ENCODE data around the gene ELOB. TPM values are rescaled to one million over a fixed set of nuclear protein-coding genes. Genes with fewer than 3 reads are reported as not detected.

Gene ELOB
- total and polyA plus RNA-seq, 2 of the 13 experiments (the other 11 are each of a cell fraction or from before 2014, with no cell fraction given) = 208 to 225 TPM

DNA sequence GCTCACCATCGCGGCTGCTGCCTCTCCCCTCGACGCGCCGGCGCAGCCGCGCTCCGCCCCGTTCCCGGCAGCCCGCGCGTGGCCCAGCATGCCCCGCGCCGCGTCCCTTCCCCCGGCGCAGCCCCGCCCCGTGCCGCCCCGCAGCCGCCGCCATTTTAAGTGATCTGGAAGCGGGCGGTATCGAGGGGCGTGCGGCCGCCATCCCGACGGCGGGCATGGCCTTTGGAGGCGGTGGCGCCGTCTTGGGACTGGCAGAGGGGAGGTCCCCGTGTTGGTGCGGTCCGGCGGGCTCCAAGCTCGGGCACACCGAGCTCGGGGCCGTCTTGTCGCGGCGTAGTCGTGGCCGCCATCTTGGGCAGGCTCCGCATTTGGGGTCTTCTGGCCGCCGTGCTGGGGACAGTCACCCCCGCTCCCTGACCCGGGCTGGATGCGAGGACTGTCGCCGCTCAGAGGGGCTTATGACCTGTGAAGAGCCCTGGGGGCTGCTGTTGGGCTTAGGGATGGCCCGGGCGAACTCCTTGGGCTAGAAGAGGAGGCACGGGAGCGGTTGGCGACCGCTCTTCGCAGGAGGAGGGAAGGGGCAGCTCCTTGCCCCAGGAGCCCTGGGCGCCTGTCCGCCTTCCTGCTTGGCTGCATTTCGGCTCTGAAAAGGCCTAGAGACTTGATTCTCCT is at the start of gene ELOB (continued):
- TF ChIP-seq ZBTB26 (CRISPR knock-in tag; IDR thresholded peaks at IDR 0.05; ENCODE audit: borderline replicate concordance) = no peak
- no peak for TF ChIP-seq ONECUT2 (CRISPR knock-in tag; IDR thresholded peaks at IDR 0.05)
- TF ChIP-seq PHF8 (CRISPR knock-in tag; IDR thresholded peaks at IDR 0.05) = peak; percentile 93
- no peak for TF ChIP-seq ZNF407 (CRISPR knock-in tag; IDR thresholded peaks at IDR 0.05; ENCODE audit: not compliant biosample characterization)
- no peak for TF ChIP-seq LCORL (IDR thresholded peaks at IDR 0.05)
- peak; percentile 58; the same call in 1 of the 2 replicates for TF ChIP-seq LCORL (CRISPR knock-in tag; IDR thresholded peaks at IDR 0.05)
- no peak; the same call in 1 of the 2 replicates for TF ChIP-seq FOXM1 (CRISPR knock-in tag; IDR thresholded peaks at IDR 0.05)
- TF ChIP-seq MLXIP (CRISPR knock-in tag; IDR thresholded peaks at IDR 0.05; ENCODE audit: borderline replicate concordance) = no peak
- TF ChIP-seq CBX2 (IDR thresholded peaks at IDR 0.05; ENCODE audit: low read depth, low read length) = no peak
- no peak for TF ChIP-seq CBX2 (CRISPR knock-in tag; IDR thresholded peaks at IDR 0.05; ENCODE audit: low read depth)
- peak; percentile 71 to 80 for TF ChIP-seq POLR2A (IDR thresholded peaks at IDR 0.05; ENCODE audit: insufficient read depth in 1 of 2, low read depth in 2 of 2, low read length in 2 of 2)
- TF ChIP-seq ZNF879 (CRISPR knock-in tag; IDR thresholded peaks at IDR 0.05) = no peak; the same call in none of the 2 replicates
- no peak for TF ChIP-seq ZNF460 (CRISPR knock-in tag; IDR thresholded peaks at IDR 0.05; ENCODE audit: borderline replicate concordance)
- TF ChIP-seq ZIK1 (CRISPR knock-in tag; IDR thresholded peaks at IDR 0.05; ENCODE audit: borderline replicate concordance, low read depth) = no peak
- no peak for TF ChIP-seq BCLAF1 (IDR thresholded peaks at IDR 0.05)

All from HepG2 (cell line).